Smooth muscle cell (in vitro differentiated cells): ENCODE measurements around the gene BMP4. TPM values are rescaled to one million over a fixed set of nuclear protein-coding genes. Genes with fewer than 3 reads are reported as not detected.

Experiments
- DNase-seq: peaks from one replicate; lab custom pipeline; 2025; ENCODE audit not compliant: unreplicated experiment; lab: John Stamatoyannopoulos, UW
- H2AFZ ChIP-seq: fragments of 200-600 bp; sonication (generic); 2 replicates; pipeline ENCODE4 v1.6.0; 2016; ENCODE audit warnings: antibody characterized with exemption, low read depth, mild to moderate bottlenecking
- H3F3A ChIP-seq: fragments of 200-600 bp; sonication (generic); 2 replicates; pipeline ENCODE4 v1.6.0; 2017; ENCODE audit warnings: antibody characterized with exemption, low read depth
- H3K27ac ChIP-seq: fragments of 200-600 bp; sonication (generic); 2 replicates; pipeline ENCODE4 v1.5.1; 2016; ENCODE audit warnings: low read depth, mild to moderate bottlenecking
- H3K27me3 ChIP-seq: fragments of 200-600 bp; sonication (generic); 2 replicates; pipeline ENCODE4 v1.6.1; 2016; ENCODE audit warnings: low read depth, mild to moderate bottlenecking
- H3K36me3 ChIP-seq: fragments of 200-600 bp; sonication (generic); 2 replicates; pipeline ENCODE4 v1.5.1; 2016; ENCODE audit warnings: low read depth
- H3K4me1 ChIP-seq: fragments of 200-600 bp; sonication (generic); 2 replicates; pipeline ENCODE4 v1.5.1; 2016; ENCODE audit warnings: low read depth
- H3K4me2 ChIP-seq: fragments of 200-600 bp; sonication (generic); 2 replicates; pipeline ENCODE4 v1.6.0; 2016; ENCODE audit warnings: mild to moderate bottlenecking
- H3K4me3 ChIP-seq: fragments of 200-600 bp; sonication (generic); 2 replicates; pipeline ENCODE4 v1.5.1; 2016; ENCODE audit warnings: mild to moderate bottlenecking
- H3K79me2 ChIP-seq: fragments of 200-600 bp; sonication (generic); 2 replicates; pipeline ENCODE4 v1.6.0; 2016; ENCODE audit warnings: low read depth, mild to moderate bottlenecking
- H3K9ac ChIP-seq: fragments of 200-600 bp; sonication (generic); 2 replicates; pipeline ENCODE4 v1.6.0; 2016; ENCODE audit warnings: low read depth
- H3K9me3 ChIP-seq: fragments of 200-600 bp; sonication (generic); replicated peaks from 2 replicates; pipeline ENCODE4 v1.5.1; 2016; ENCODE audit warnings: low read depth
- H4K20me1 ChIP-seq: fragments of 200-600 bp; sonication (generic); 2 replicates; pipeline ENCODE4 v1.6.0; 2016; ENCODE audit warnings: low read depth
- WGBS: methylation state at CpG from one replicate; pipeline ENCODE4 v1.1.7; 2016; ENCODE audit warnings: low lambda C conversion rate; 5-methylcytosine and 5-hydroxymethylcytosine counted together
- polyA plus RNA-seq: library from polyadenylated mRNA; unstranded; fragments of >200 nt; fragmentation: Nextera tagmentation; extraction: Ambion mirVana; gene quantifications from 2 replicates; pipeline ENCODE4 v1.2.1, GENCODE V29; 2016
- total RNA-seq: library from RNA; depleted of rRNA; stranded (reverse); fragments of >200 nt; gene quantifications from 2 replicates; pipeline ENCODE4 v1.2.3, GENCODE V29; 2014
- TF ChIP-seq, protein P1 (sequence below): fragments of 200-600 bp; sonication (generic); IDR thresholded peaks from 2 replicates; pipeline ENCODE4 v1.5.1; 2017; ENCODE audit warnings: borderline replicate concordance, mild to moderate bottlenecking, antibody characterized with exemption; ENCODE audit not compliant: insufficient read depth, poor library complexity, severe bottlenecking

BMP4 gene
- total and polyA plus RNA-seq, 2 experiments from 2014 or later, result 30.5 to 38.2 TPM

DNA sequence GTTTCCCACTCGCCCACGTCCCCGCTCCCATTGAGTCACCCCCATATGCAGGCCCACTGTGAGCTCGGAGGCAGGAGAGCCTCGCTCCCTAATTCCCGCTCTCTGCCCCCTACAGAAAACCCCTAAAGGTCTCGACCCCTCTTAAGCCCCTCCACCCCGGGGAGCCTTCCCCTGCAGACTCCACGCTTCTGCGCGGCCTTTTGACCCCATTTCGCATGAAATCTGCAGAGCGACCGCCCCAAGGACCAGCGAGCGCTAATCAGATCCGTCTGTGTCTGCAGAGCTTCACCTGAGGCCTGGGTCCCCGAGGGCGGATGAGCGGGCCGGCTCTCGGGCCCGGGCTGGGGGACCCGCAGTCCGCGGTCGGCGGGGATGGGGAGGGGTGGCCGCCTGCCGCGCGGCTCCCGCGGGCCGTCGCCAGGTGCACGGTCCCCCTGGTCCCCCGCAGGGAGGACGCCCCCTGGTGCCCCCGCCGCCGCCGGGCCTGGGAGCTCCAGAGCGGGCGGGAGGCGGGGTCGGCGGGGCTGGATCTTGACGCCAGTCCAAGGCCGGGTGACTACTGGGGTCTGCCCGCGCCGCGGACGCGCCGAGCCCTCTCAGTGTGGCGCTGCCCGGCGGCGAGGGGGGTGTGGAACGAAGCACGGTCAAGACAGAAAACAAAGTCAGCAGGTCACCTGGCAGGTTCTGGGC lies 10.1 kb downstream of the BMP4 start:
- H3K27me3 ChIP-seq, result peaks cover 5% of the 10 kb centered on the region
- no peaks in the 10 kb centered on the region for H3K36me3 ChIP-seq
- no peaks in the 10 kb centered on the region for H3K9me3 ChIP-seq
- DNase-seq, result no peak
- no peak overlapping the region for H3K9ac ChIP-seq
- TF ChIP-seq, protein P1, sequence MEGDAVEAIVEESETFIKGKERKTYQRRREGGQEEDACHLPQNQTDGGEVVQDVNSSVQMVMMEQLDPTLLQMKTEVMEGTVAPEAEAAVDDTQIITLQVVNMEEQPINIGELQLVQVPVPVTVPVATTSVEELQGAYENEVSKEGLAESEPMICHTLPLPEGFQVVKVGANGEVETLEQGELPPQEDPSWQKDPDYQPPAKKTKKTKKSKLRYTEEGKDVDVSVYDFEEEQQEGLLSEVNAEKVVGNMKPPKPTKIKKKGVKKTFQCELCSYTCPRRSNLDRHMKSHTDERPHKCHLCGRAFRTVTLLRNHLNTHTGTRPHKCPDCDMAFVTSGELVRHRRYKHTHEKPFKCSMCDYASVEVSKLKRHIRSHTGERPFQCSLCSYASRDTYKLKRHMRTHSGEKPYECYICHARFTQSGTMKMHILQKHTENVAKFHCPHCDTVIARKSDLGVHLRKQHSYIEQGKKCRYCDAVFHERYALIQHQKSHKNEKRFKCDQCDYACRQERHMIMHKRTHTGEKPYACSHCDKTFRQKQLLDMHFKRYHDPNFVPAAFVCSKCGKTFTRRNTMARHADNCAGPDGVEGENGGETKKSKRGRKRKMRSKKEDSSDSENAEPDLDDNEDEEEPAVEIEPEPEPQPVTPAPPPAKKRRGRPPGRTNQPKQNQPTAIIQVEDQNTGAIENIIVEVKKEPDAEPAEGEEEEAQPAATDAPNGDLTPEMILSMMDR, result peak; percentile 41
- no peaks in the 10 kb centered on the region for H3K79me2 ChIP-seq
- H4K20me1 ChIP-seq, result peaks cover 16% of the 10 kb centered on the region
- peak overlapping the region; percentile 88 for H3K4me2 ChIP-seq
- H3F3A ChIP-seq, result no peaks in the 10 kb centered on the region
- WGBS, result 13% methylated on average over 40 of the region's 63 CpGs
- H3K27ac ChIP-seq, result no peak overlapping the region
- peak overlapping the region; percentile 52 for H3K4me3 ChIP-seq
- peaks cover 15% of the 10 kb centered on the region for H3K4me1 ChIP-seq
- peak overlapping the region; percentile 9 for H2AFZ ChIP-seq

DNA sequence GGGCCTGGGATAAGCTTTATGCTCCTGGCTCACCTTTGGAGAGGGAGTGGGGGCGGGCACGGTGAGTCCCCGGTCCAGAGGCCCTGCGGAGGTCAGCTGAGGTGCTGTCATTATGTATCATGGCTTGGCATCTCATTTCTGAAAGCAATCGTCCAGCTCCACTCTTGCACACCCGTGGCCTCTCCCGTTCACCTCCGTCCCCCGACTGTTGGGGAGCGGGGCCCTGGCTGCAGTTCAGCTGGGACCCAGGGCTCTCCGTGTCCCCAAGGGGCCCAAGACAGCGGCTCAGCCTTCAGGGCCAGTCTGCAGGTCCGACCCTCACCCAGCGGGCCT lies 10.6 kb downstream of the BMP4 start:
- Histone ChIP-seq H2AFZ (peak overlapping the region; percentile 9), H4K20me1 (peaks cover 11% of the 10 kb centered on the region), H3K4me3 (peak overlapping the region; percentile 52), H3K9ac (no peak overlapping the region), H3F3A (no peaks in the 10 kb centered on the region), H3K9me3 (no peaks in the 10 kb centered on the region), H3K27me3 (peaks cover 5% of the 10 kb centered on the region), H3K27ac (no peak overlapping the region), H3K4me2 (peak overlapping the region; percentile 88), H3K36me3 (no peaks in the 10 kb centered on the region), H3K79me2 (no peaks in the 10 kb centered on the region), H3K4me1 (peaks cover 13% of the 10 kb centered on the region)
- TF ChIP-seq, protein P1, result no peak
- 62% methylated on average over 14 of the region's 14 CpGs for WGBS
- DNase-seq, result no peak

DNA sequence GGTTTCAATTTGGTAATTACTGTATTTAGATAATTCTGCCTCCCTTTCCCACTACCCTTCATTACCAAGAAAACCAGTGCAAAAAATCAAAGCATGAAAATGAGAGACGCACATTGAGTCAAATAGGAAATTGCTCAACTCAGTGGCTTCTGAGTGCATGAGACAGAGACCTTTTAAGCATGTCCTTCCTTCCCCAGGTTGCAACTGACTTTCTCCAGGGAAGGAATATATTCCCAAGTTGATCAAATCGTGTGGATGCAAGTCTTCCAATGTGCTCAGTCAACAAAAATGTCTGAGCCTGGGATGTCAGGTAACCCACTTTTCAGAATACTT lies 12.9 kb downstream of the BMP4 start:
- Histone ChIP-seq H3F3A (no peaks in the 10 kb centered on the region), H3K4me2 (no peak overlapping the region), H3K9ac (no peak overlapping the region), H3K9me3 (no peaks in the 10 kb centered on the region), H2AFZ (no peak overlapping the region), H3K4me1 (peaks cover 13% of the 10 kb centered on the region), H4K20me1 (no peaks in the 10 kb centered on the region), H3K4me3 (no peak overlapping the region), H3K27me3 (peaks cover 5% of the 10 kb centered on the region), H3K36me3 (no peaks in the 10 kb centered on the region), H3K27ac (no peak overlapping the region), H3K79me2 (no peaks in the 10 kb centered on the region)
- 58% methylated on average over 2 of the region's 2 CpGs for WGBS
- no peak for DNase-seq
- TF ChIP-seq, protein P1, result no peak
